Mammary epithelial cell (primary cell): ENCODE data around the gene NPSR1.

Source experiments
- EZH2 ChIP-seq: IDR thresholded peaks from 2 replicates; pipeline ENCODE4 v1.6.1; 2012; ENCODE audit warnings: low read length, inconsistent platforms, borderline replicate concordance
- TF ChIP-seq, protein P1 (sequence below), 2 donors: IDR thresholded peaks in 1 of 2; conservative IDR thresholded peaks in 1 of 2; 2 replicates each; pipeline ENCODE4 v1.5.1; 2011 to 2012; ENCODE audit warnings: inconsistent platforms in 2 of 2, low read length in 2 of 2, mild to moderate bottlenecking in 2 of 2, control low read depth in 1 of 2, low read depth in 1 of 2; ENCODE audit not compliant: insufficient read depth in 1 of 2; ENCODE audit errors: extremely low read depth in 1 of 2

DNA sequence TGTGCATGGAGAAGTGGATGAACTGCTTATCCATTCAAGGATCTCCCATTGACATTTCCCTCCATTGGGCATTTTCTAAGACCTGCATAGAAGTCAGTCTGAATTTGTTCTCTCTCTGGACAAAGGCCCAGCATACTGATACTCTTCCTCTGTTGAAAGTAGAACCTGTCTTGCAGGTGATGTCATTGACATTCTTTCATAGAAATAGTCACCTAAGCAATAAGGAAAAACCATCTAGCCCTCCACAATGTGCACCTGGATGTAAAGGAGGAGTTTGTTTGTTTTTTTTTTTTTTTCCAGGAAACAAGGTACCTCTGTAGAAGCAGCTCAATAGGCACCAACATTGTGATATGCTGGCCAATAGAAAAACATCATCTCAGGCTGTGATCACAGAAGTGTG lies 228.8 kb downstream of the NPSR1 start:
- TF ChIP-seq, protein P1, sequence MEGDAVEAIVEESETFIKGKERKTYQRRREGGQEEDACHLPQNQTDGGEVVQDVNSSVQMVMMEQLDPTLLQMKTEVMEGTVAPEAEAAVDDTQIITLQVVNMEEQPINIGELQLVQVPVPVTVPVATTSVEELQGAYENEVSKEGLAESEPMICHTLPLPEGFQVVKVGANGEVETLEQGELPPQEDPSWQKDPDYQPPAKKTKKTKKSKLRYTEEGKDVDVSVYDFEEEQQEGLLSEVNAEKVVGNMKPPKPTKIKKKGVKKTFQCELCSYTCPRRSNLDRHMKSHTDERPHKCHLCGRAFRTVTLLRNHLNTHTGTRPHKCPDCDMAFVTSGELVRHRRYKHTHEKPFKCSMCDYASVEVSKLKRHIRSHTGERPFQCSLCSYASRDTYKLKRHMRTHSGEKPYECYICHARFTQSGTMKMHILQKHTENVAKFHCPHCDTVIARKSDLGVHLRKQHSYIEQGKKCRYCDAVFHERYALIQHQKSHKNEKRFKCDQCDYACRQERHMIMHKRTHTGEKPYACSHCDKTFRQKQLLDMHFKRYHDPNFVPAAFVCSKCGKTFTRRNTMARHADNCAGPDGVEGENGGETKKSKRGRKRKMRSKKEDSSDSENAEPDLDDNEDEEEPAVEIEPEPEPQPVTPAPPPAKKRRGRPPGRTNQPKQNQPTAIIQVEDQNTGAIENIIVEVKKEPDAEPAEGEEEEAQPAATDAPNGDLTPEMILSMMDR (conservative IDR thresholded peaks at IDR 0.05 in 1 of 2, IDR thresholded peaks at IDR 0.05 in 1 of 2; ENCODE audit: extremely low read depth in 1 of 2, insufficient read depth in 1 of 2, low read depth in 1 of 2, low read length in 2 of 2) = no peak
- no peak for TF ChIP-seq EZH2
